Heart left ventricle (tissue), 16 donors: Measurements from ENCODE around the gene RIPK3. TPM values are rescaled to one million over a fixed set of nuclear protein-coding genes. Genes with fewer than 3 reads are reported as not detected.

Experiments used
- ATAC-seq, 4 donors: fragments of 200-7000 bp; cut with Tn5 transposase; one replicate each; pipeline ENCODE4 v1.9.1; 2020 to 2022; ENCODE audit warnings: moderate library complexity in 4 of 4, mild to moderate bottlenecking in 3 of 4, moderate number of reproducible peaks in 1 of 4
- DNase-seq, 5 donors: peaks; one replicate each; pipeline ENCODE4 v3.0.0-alpha.2; 2020
- H3K27ac ChIP-seq, 12 donors: fragments of 200-600 bp; sonication (generic) in 4 of 12; one replicate each; pipeline versions ENCODE4 v1.5.0 to v1.8.0; 2016 to 2022; ENCODE audit warnings: mild to moderate bottlenecking in 2 of 12
- H3K27me3 ChIP-seq, 9 donors: fragments of 200-600 bp; sonication (generic) in 2 of 9; one replicate each; pipeline versions ENCODE4 v1.5.1 to v1.8.0; 2016 to 2022; ENCODE audit warnings: mild to moderate bottlenecking in 3 of 9
- H3K36me3 ChIP-seq, 9 donors: fragments of 200-600 bp; sonication (generic) in 2 of 9; one replicate each; pipeline versions ENCODE4 v1.5.0 to v1.8.0; 2018 to 2022; ENCODE audit warnings: mild to moderate bottlenecking in 2 of 9
- H3K4me1 ChIP-seq, 12 donors: fragments of 200-600 bp; sonication (generic) in 4 of 12; one replicate each; pipeline versions ENCODE4 v1.5.0 to v1.8.0; 2016 to 2022; ENCODE audit warnings: mild to moderate bottlenecking in 3 of 12
- H3K4me3 ChIP-seq, 12 donors: fragments of 200-600 bp; sonication (generic) in 4 of 12; one replicate each; pipeline versions ENCODE4 v1.5.0 to v1.8.0; 2017 to 2022; ENCODE audit warnings: mild to moderate bottlenecking in 9 of 12, moderate library complexity in 4 of 12
- H3K9me3 ChIP-seq, 12 donors: fragments of 200-600 bp; sonication (generic) in 4 of 12; one replicate each; pipeline versions ENCODE4 v1.5.0 to v1.8.0; 2016 to 2022; ENCODE audit warnings: mild to moderate bottlenecking in 1 of 12
- POLR2A ChIP-seq, 2 donors: fragments of 450-650 bp; IDR thresholded peaks; one replicate each; pipeline ENCODE4 v1.6.1; 2017; ENCODE audit warnings: antibody characterized with exemption in 2 of 2, mild to moderate bottlenecking in 2 of 2, moderate library complexity in 2 of 2
- WGBS, 4 donors: extraction: QIAGEN DNeasy Blood & Tissue Kit in 2 of 4; methylation state at CpG; one replicate each; pipeline versions ENCODE4 v1.1.5 to v1.1.7; 2013 to 2018; 5-methylcytosine and 5-hydroxymethylcytosine counted together
- intact Hi-C, 10 donors: fragments of 100-400 bp; cut with DNase I; formaldehyde crosslinking; loops; one replicate each; pipeline versions ENCODE4 v1.11.1 to v1.14.2; 2022
- polyA plus RNA-seq, 2 donors: library from polyadenylated mRNA; stranded (reverse); fragments of 200-250 nt; gene quantifications; one replicate each; pipeline ENCODE4 v1.2.3, GENCODE V29; 2013
- total RNA-seq, 9 donors: library from RNA; depleted of rRNA in 2 of 9; stranded (reverse); fragments of >200 nt in 2 of 9; fragmentation: NEBNext Ultra II Directional in 3 of 9; extraction: Animal tissue kit (Norgen Biotek cat#: 25700) in 3 of 9; gene quantifications; one replicate each; pipeline versions ENCODE4 v1.1.0 to v1.2.4, GENCODE V29; 2016 to 2023
- TF ChIP-seq, protein P1 (sequence below), 12 donors: fragments of 200-600 bp; sonication (generic) in 4 of 12; IDR thresholded peaks; one replicate each; pipeline versions ENCODE4 v1.5.0 to v1.8.0; 2018 to 2022; ENCODE audit warnings: antibody characterized with exemption in 12 of 12, mild to moderate bottlenecking in 5 of 12
- donor health status: ischemic (EF 13 %, LVEDD 7.1; RV severe dilation, severe dysfunction).
- donor health status: healthy with polysubstance abuse.
- donor health status: DM: no; HTN: yes; CAD: no.
- donor health status: DM: no; HTN: no; CAD: no.
- donor health status: ischemic (EF 25% LVEDD 6.9; RV normal size, moderate dysfunction).
- donor health status: ischemic (EF 25% LVEDD 5.7; RV mildly dilated, moderate dysfunction).
- donor health status: healthy.
- donor health status: DM: yes; HTN: yes; CAD: no.
- donor health status: ischemic (EF 35%, LVEDD 5.7; RV mildly dilated, moderate dysfunction).
- donor health status: nonischemic (EF 11% LVEDD 7.7; RV severe dilation, severe dysfunction).
- donor health status: DM: yes; HTN: yes; CAD: no.
- donor health status: PGD.
- donor health status: ischemic (EF 29% LVEDD 5.4; RV normal size, mild dysfunction).
- donor health status: nonischemic (EF 23%, LVEDD 6.1; RV moderate dilation, normal function).

The RIPK3 gene
- total and polyA plus RNA-seq, 11 donors: 0.75 to 10.5 (median 3.0) TPM

- TF ChIP-seq, protein P1, sequence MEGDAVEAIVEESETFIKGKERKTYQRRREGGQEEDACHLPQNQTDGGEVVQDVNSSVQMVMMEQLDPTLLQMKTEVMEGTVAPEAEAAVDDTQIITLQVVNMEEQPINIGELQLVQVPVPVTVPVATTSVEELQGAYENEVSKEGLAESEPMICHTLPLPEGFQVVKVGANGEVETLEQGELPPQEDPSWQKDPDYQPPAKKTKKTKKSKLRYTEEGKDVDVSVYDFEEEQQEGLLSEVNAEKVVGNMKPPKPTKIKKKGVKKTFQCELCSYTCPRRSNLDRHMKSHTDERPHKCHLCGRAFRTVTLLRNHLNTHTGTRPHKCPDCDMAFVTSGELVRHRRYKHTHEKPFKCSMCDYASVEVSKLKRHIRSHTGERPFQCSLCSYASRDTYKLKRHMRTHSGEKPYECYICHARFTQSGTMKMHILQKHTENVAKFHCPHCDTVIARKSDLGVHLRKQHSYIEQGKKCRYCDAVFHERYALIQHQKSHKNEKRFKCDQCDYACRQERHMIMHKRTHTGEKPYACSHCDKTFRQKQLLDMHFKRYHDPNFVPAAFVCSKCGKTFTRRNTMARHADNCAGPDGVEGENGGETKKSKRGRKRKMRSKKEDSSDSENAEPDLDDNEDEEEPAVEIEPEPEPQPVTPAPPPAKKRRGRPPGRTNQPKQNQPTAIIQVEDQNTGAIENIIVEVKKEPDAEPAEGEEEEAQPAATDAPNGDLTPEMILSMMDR (IDR thresholded peaks at IDR 0.05): no peak
- TF ChIP-seq POLR2A (IDR thresholded peaks at IDR 0.05): no peak
- H3K4me3 ChIP-seq: peak overlapping the region; percentile 17 to 67 (median 52)
- 71 to 85% (median 75%) methylated on average over 11 to 14 of the region's 14 CpGs for WGBS, 4 donors
- no peak for DNase-seq
- no peaks in the 10 kb centered on the region for H3K9me3 ChIP-seq
- H3K36me3 ChIP-seq: peaks cover 0 to 13% (median 0%) of the 10 kb centered on the region in 9 donors
- no peak for ATAC-seq
- peaks cover 0 to 41% (median 14%) of the 10 kb centered on the region in 9 donors for H3K27me3 ChIP-seq
- peak overlapping the region in 6 of 12 donors; percentile 39 to 81 (median 64) for H3K27ac ChIP-seq
- H3K4me1 ChIP-seq: peaks cover 3 to 51% (median 31%) of the 10 kb centered on the region in 12 donors
- intact Hi-C loops: no loop called here
Measured at GRCh38 chr14:24338843-24339242, 948 bp downstream of the RIPK3 start.

DNA sequence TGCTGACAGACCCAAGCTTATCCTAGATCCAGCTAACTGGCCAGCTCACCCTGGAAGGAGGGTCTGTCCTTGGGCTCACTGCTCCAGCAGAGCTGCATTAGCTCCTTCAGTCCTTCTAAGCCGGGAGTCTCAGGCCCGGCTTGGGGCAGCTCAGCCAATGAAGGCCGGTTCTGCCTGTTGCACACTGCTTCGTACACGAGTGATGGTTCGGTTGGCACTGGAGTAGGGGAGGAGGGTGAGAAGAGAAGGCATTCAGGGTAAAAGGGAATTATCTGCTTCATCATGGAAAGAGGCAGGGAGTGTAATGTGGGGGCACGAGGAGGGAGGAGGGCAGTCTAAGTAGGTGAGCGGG lies 2.0 kb downstream of the RIPK3 start:
- Histone ChIP-seq H3K27me3 (peaks cover 0 to 50% (median 15%) of the 10 kb centered on the region in 9 donors), H3K27ac (no peak overlapping the region), H3K9me3 (no peaks in the 10 kb centered on the region), H3K36me3 (peaks cover 0 to 16% (median 0%) of the 10 kb centered on the region in 9 donors), H3K4me3 (no peak overlapping the region), H3K4me1 (peaks cover 3 to 61% (median 41%) of the 10 kb centered on the region in 12 donors)
- TF ChIP-seq POLR2A (IDR thresholded peaks at IDR 0.05): no peak
- TF ChIP-seq, protein P1 (IDR thresholded peaks at IDR 0.05): no peak
- intact Hi-C loops: no loop called here
- DNase-seq (no peak), ATAC-seq (no peak)
- 91 to 96% (median 93%) methylated on average over 8 of the region's 8 CpGs for WGBS, 4 donors

DNA sequence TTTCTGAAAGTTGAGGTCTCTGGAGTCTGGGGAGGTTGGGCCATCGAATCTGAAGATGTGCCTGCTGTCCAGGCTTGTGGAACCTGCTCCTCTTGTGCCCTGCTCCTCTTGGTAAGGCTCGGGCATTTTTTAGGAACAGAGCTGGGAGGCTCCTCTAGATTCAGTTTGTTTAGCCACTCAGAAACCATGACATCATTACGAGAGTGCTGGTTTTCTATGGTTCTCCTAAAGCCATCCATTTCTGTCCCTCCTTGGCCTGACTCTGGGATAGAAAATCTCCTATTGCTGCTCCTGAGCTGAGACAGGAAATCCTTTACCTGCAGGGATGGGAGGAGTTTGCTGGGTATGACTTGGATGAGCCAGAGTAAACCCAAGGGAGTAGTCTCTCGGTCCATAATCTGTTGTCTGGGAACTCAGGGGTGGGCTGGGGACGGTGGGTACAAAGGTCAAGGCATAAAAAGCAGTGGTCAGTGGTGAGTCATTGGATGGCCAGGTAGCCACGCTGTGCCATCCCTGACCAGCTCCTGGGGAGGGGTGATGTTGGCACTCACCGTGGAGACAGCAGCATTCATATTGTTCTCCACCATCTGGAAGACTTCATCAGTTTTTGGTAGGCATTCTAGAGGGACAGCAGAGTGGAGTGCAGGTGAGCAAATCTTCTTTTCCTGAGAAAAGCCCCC lies 2.5 kb downstream of the RIPK3 start:
- Histone ChIP-seq H3K36me3 (peaks cover 0 to 21% (median 3%) of the 10 kb centered on the region in 9 donors), H3K4me3 (no peak overlapping the region), H3K9me3 (no peaks in the 10 kb centered on the region), H3K27ac (no peak overlapping the region), H3K4me1 (peaks cover 8 to 66% (median 46%) of the 10 kb centered on the region in 12 donors), H3K27me3 (peaks cover 0 to 54% (median 15%) of the 10 kb centered on the region in 9 donors)
- ATAC-seq (no peak), DNase-seq (no peak)
- intact Hi-C loops: no loop called here
- 79 to 94% (median 89%) methylated on average over 7 of the region's 7 CpGs for WGBS, 4 donors
- TF ChIP-seq POLR2A (IDR thresholded peaks at IDR 0.05): no peak
- TF ChIP-seq, protein P1 (IDR thresholded peaks at IDR 0.05): no peak

DNA sequence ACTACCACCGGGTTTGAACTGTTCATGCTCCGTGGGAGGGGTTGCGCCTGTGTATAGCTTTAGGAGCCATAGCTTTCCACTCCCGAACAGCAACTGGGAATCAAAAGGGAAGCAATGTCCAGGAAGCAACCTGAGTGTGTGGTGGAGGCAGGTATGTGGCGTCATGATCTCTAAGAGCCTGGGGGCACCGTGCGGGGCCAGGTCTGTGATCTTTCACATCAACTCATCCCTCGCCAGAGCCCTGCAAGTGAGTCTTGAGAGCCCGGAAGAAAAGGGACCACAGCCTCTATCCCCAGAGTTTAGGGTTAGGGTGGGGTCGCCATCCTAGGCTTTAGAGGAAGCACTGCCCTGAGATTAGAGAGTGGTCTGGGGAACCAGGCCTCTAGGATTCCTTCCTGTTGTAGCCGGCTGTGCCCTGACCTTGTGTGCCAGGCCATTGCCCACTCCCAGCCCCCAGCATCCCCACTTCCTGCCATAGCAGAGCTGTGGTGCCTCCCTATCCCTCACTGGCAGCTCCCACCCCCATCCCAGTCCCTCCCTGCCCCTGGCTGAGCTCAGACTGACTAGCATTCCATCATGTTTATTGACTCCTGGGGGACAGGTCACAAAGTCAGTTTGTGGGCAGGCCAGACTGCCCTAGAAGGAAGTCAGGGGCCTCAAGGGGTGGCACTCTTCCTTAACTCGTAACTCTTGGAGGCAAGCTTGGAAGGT lies 4.2 kb downstream of the RIPK3 start:
- intact Hi-C loops: loop anchor here in 5 of 10 donors (1.0 to 2.0 kb wide), 2 partner anchors 31 to 96 kb away; no protein-coding TSS in a partner anchor
- peaks cover 0 to 56% (median 15%) of the 10 kb centered on the region in 9 donors for H3K27me3 ChIP-seq

More for the DNA sequence above, 4.2 kb downstream of the RIPK3 start:
- no peaks in the 10 kb centered on the region for H3K9me3 ChIP-seq
- DNase-seq (peak in 1 of 5 donors; percentile 18), ATAC-seq (no peak)
- peaks cover 8 to 83% (median 50%) of the 10 kb centered on the region in 12 donors for H3K4me1 ChIP-seq
- H3K36me3 ChIP-seq: peaks cover 0 to 22% (median 5%) of the 10 kb centered on the region in 9 donors
- WGBS, 4 donors: 62 to 70% (median 65%) methylated on average over 12 of the region's 12 CpGs
- TF ChIP-seq, protein P1 (IDR thresholded peaks at IDR 0.05): no peak
- TF ChIP-seq POLR2A (IDR thresholded peaks at IDR 0.05): no peak
- H3K27ac ChIP-seq: peak overlapping the region; percentile 76 to 99 (median 92)
- peak overlapping the region in 11 of 12 donors; percentile 58 to 93 (median 73) for H3K4me3 ChIP-seq
